GM23338 (cell line): ENCODE data around the gene FAM90A26.
"Not testable (repeated sequence)": the region's sequence is repeated elsewhere in the genome, so short reads cannot be mapped to it uniquely, and the experiment has no call there.

Experiments used
- CREB1 ChIP-seq: fragments of 250-450 bp; sonication (Bioruptor Pico); IDR thresholded peaks from 2 replicates; pipeline ENCODE4 v1.5.0; 2020; ENCODE audit warnings: low read depth, mild to moderate bottlenecking, moderate library complexity
- EZH2 ChIP-seq: fragments of 200-600 bp; sonication (generic); IDR thresholded peaks from one replicate; pipeline ENCODE4 v1.8.0; 2017; ENCODE audit warnings: antibody characterized with exemption, mild to moderate bottlenecking, low read depth; ENCODE audit not compliant: unreplicated experiment
- EZH2phosphoT487 ChIP-seq: fragments of 200-600 bp; sonication (generic); IDR thresholded peaks from one replicate; pipeline ENCODE4 v1.8.1; 2018; ENCODE audit warnings: antibody characterized with exemption; ENCODE audit not compliant: unreplicated experiment
- NANOG ChIP-seq: IDR thresholded peaks from 2 replicates; pipeline ENCODE4 v1.6.1; 2016; ENCODE audit warnings: antibody characterized with exemption, borderline replicate concordance
- POLR2AphosphoS5 ChIP-seq: IDR thresholded peaks from 2 replicates; pipeline ENCODE4 v1.6.1; 2016; ENCODE audit warnings: antibody characterized with exemption, low read depth
- ZNF114 ChIP-seq: fragments of 250-450 bp; sonication (Bioruptor Pico); IDR thresholded peaks from 2 replicates; pipeline ENCODE4 v1.5.0; 2020; ENCODE audit warnings: mild to moderate bottlenecking, moderate library complexity
- TF ChIP-seq, protein P1 (sequence below), 2 experiments: fragments of 200-600 bp in 1 of 2; sonication (generic) in 1 of 2; conservative IDR thresholded peaks; 2 replicates each; pipeline versions ENCODE4 v1.5.1 to v1.6.1; 2016 to 2017; ENCODE audit warnings: antibody characterized with exemption in 2 of 2, low read depth in 2 of 2, mild to moderate bottlenecking in 2 of 2, moderate library complexity in 1 of 2
- TF ChIP-seq, protein P2 (sequence below): IDR thresholded peaks from one replicate; pipeline ENCODE4 v1.6.1; 2018; ENCODE audit warnings: antibody characterized with exemption; ENCODE audit not compliant: unreplicated experiment
- TF ChIP-seq, protein P3 (sequence below): IDR thresholded peaks from 2 replicates; pipeline ENCODE4 v1.6.1; 2016; ENCODE audit warnings: antibody characterized with exemption

DNA sequence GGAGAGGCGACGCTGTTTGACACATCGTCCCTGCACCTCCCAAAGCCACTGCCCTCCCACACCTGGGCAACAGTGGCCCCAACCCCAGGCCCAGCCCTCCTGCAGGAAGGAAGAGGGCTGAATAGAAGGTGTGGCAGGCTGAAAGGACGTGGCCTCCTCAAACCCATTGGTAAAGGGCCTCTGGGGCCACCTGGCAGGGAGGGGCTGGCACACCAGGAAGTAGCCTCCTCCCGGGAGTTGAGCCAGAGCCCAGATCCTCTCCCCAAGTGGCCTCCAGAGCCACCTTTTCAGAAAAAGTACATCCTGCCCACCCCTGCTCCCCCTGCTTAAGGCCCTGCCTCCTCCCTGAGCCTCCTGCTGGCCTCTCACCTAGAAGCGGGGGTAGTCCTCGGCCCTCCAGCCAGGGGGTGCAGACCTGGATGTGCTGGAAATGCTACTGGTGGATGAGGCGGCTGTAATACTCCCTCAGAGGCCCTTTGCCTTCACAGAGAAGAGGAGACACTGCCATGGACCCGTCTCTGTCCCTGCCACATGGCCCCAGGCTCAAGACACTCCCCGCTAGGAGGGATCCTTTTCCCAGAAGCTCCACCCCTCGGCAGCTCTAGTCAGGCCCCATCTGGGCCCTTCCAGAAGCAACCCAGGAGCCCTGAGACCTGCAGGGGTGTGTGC, at the start of gene FAM90A26:
- TF ChIP-seq, protein P1, sequence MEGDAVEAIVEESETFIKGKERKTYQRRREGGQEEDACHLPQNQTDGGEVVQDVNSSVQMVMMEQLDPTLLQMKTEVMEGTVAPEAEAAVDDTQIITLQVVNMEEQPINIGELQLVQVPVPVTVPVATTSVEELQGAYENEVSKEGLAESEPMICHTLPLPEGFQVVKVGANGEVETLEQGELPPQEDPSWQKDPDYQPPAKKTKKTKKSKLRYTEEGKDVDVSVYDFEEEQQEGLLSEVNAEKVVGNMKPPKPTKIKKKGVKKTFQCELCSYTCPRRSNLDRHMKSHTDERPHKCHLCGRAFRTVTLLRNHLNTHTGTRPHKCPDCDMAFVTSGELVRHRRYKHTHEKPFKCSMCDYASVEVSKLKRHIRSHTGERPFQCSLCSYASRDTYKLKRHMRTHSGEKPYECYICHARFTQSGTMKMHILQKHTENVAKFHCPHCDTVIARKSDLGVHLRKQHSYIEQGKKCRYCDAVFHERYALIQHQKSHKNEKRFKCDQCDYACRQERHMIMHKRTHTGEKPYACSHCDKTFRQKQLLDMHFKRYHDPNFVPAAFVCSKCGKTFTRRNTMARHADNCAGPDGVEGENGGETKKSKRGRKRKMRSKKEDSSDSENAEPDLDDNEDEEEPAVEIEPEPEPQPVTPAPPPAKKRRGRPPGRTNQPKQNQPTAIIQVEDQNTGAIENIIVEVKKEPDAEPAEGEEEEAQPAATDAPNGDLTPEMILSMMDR (conservative IDR thresholded peaks at IDR 0.05; ENCODE audit: low read depth in 2 of 2), result not testable (repeated sequence)
- not testable (repeated sequence) for TF ChIP-seq EZH2; CREB1; POLR2AphosphoS5; EZH2phosphoT487; NANOG; ZNF114 (CRISPR knock-in tag)
- TF ChIP-seq, protein P2, sequence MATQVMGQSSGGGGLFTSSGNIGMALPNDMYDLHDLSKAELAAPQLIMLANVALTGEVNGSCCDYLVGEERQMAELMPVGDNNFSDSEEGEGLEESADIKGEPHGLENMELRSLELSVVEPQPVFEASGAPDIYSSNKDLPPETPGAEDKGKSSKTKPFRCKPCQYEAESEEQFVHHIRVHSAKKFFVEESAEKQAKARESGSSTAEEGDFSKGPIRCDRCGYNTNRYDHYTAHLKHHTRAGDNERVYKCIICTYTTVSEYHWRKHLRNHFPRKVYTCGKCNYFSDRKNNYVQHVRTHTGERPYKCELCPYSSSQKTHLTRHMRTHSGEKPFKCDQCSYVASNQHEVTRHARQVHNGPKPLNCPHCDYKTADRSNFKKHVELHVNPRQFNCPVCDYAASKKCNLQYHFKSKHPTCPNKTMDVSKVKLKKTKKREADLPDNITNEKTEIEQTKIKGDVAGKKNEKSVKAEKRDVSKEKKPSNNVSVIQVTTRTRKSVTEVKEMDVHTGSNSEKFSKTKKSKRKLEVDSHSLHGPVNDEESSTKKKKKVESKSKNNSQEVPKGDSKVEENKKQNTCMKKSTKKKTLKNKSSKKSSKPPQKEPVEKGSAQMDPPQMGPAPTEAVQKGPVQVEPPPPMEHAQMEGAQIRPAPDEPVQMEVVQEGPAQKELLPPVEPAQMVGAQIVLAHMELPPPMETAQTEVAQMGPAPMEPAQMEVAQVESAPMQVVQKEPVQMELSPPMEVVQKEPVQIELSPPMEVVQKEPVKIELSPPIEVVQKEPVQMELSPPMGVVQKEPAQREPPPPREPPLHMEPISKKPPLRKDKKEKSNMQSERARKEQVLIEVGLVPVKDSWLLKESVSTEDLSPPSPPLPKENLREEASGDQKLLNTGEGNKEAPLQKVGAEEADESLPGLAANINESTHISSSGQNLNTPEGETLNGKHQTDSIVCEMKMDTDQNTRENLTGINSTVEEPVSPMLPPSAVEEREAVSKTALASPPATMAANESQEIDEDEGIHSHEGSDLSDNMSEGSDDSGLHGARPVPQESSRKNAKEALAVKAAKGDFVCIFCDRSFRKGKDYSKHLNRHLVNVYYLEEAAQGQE, result not testable (repeated sequence)
- TF ChIP-seq, protein P3, sequence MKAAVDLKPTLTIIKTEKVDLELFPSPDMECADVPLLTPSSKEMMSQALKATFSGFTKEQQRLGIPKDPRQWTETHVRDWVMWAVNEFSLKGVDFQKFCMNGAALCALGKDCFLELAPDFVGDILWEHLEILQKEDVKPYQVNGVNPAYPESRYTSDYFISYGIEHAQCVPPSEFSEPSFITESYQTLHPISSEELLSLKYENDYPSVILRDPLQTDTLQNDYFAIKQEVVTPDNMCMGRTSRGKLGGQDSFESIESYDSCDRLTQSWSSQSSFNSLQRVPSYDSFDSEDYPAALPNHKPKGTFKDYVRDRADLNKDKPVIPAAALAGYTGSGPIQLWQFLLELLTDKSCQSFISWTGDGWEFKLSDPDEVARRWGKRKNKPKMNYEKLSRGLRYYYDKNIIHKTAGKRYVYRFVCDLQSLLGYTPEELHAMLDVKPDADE, result not testable (repeated sequence)
